Left ventricle myocardium inferior (tissue), 1 donor: ENCODE data around the gene SH2D3C. TPM values are rescaled to one million over a fixed set of nuclear protein-coding genes. Genes with fewer than 3 reads are reported as not detected.

Source experiments
- DNase-seq: peaks from one replicate; pipeline ENCODE4 v3.0.0-alpha.2; 2020
- H3K27ac ChIP-seq: fragments of 200-600 bp; replicated peaks from 2 replicates; pipeline ENCODE4 v1.8.0; 2021
- H3K27me3 ChIP-seq: fragments of 200-600 bp; 2 replicates; pipeline ENCODE4 v1.8.0; 2021; ENCODE audit warnings: low read depth
- H3K36me3 ChIP-seq: fragments of 200-600 bp; 2 replicates; pipeline ENCODE4 v1.8.0; 2021
- H3K4me1 ChIP-seq: fragments of 200-600 bp; 2 replicates; pipeline ENCODE4 v1.8.0; 2021
- H3K4me3 ChIP-seq: fragments of 200-600 bp; 2 replicates; pipeline ENCODE4 v1.8.0; 2021; ENCODE audit warnings: mild to moderate bottlenecking, moderate library complexity
- H3K9me3 ChIP-seq: fragments of 200-600 bp; replicated peaks from 2 replicates; pipeline ENCODE4 v1.8.0; 2021
- CTCF ChIP-seq: fragments of 200-600 bp; IDR thresholded peaks from 2 replicates; pipeline ENCODE4 v1.8.0; 2021; ENCODE audit warnings: antibody characterized with exemption, mild to moderate bottlenecking, borderline replicate concordance
- intact Hi-C: fragments of 100-400 bp; cut with micrococcal nuclease; formaldehyde crosslinking; loops from one replicate; pipeline ENCODE4 v1.11.0; 2022
- total RNA-seq: library from RNA; stranded (reverse); fragmentation: NEBNext Ultra II Directional; extraction: Animal tissue kit (Norgen Biotek cat#: 25700); gene quantifications from one replicate; pipeline ENCODE4 v1.2.1, GENCODE V29; 2021
- donor health status: DM: no; HTN: yes; CAD: no; lungs with severe emphysema.

Gene SH2D3C
- total RNA-seq, 1 donor from 2014 or later = 18.2 TPM

- peak; percentile 99 for DNase-seq
- Histone ChIP-seq H3K27me3 (no peaks in the 10 kb centered on the region), H3K4me3 (peak overlapping the region; percentile 74), H3K27ac (peak overlapping the region; percentile 93), H3K4me1 (peaks cover 53% of the 10 kb centered on the region), H3K9me3 (no peaks in the 10 kb centered on the region), H3K36me3 (no peaks in the 10 kb centered on the region)
- TF ChIP-seq CTCF = no peak
- intact Hi-C loops = no loop called here
Observed at GRCh38 chr9:127770905-127771569, 7.4 kb downstream of the SH2D3C start.

GRCh38 chr9:127770583-127770904 lies 7.9 kb downstream of the SH2D3C start:
- Histone ChIP-seq H3K36me3 (no peaks in the 10 kb centered on the region), H3K4me1 (peaks cover 58% of the 10 kb centered on the region), H3K27ac (peak overlapping the region; percentile 93), H3K4me3 (peak overlapping the region; percentile 74), H3K9me3 (no peaks in the 10 kb centered on the region), H3K27me3 (no peaks in the 10 kb centered on the region)
- DNase-seq = no peak
- intact Hi-C loops = no loop called here
- no peak for TF ChIP-seq CTCF

- DNase-seq = no peak
- H3K4me1 ChIP-seq = peaks cover 63% of the 10 kb centered on the region
- peak overlapping the region; percentile 74 for H3K4me3 ChIP-seq
- H3K27ac ChIP-seq = peak overlapping the region; percentile 93
- no peaks in the 10 kb centered on the region for H3K27me3 ChIP-seq
- H3K9me3 ChIP-seq = no peaks in the 10 kb centered on the region
- no peaks in the 10 kb centered on the region for H3K36me3 ChIP-seq
- TF ChIP-seq CTCF = peak; percentile 20
- intact Hi-C loops = no loop called here
Observed at GRCh38 chr9:127769929-127770582, 8.4 kb downstream of the SH2D3C start.

- no peaks in the 10 kb centered on the region for H3K27me3 ChIP-seq
- H3K4me1 ChIP-seq = peaks cover 72% of the 10 kb centered on the region
- H3K27ac ChIP-seq = peak overlapping the region; percentile 93
- no peaks in the 10 kb centered on the region for H3K9me3 ChIP-seq
- no peak for DNase-seq
- H3K36me3 ChIP-seq = no peaks in the 10 kb centered on the region
- TF ChIP-seq CTCF = no peak
- peak overlapping the region; percentile 74 for H3K4me3 ChIP-seq
- intact Hi-C loops = no loop called here
Observed at GRCh38 chr9:127769101-127769500, 9.4 kb downstream of the SH2D3C start.

GRCh38 chr9:127768698-127769097 lies 9.8 kb downstream of the SH2D3C start:
- Histone ChIP-seq H3K27me3 (no peaks in the 10 kb centered on the region), H3K4me1 (peaks cover 76% of the 10 kb centered on the region), H3K36me3 (no peaks in the 10 kb centered on the region), H3K27ac (peak overlapping the region; percentile 93), H3K9me3 (no peaks in the 10 kb centered on the region), H3K4me3 (peak overlapping the region; percentile 74)
- TF ChIP-seq CTCF = no peak
- DNase-seq = no peak
- intact Hi-C loops = no loop called here
